Motor neuron (in vitro differentiated cells): ENCODE results near the gene PNPO. TPM values are rescaled to one million over a fixed set of nuclear protein-coding genes. Genes with fewer than 3 reads are reported as not detected.

Source experiments
- ATAC-seq, 8 experiments: fragments of 200-7000 bp; cut with Tn5 transposase; replicated peaks in 6 of 8; 2 replicates each; pipeline ENCODE4 v1.8.0; 2021; ENCODE audit warnings: mild to moderate bottlenecking in 8 of 8, moderate library complexity in 8 of 8
- H3K27ac ChIP-seq, 2 donors: fragments of 250-450 bp; sonication (Bioruptor Pico); 2 replicates each; pipeline ENCODE4 v1.9.0; 2021; ENCODE audit warnings: antibody characterized with exemption in 2 of 2, mild to moderate bottlenecking in 2 of 2, moderate library complexity in 1 of 2
- H3K4me1 ChIP-seq, 2 donors: fragments of 250-450 bp; sonication (Bioruptor Pico); replicated peaks in 1 of 2; 2 replicates each; pipeline ENCODE4 v1.6.1; 2021; ENCODE audit warnings: antibody characterized with exemption in 2 of 2, mild to moderate bottlenecking in 2 of 2, moderate library complexity in 1 of 2
- H3K4me3 ChIP-seq, 5 donors: fragments of 250-450 bp; sonication (Bioruptor Pico); 2 replicates each; pipeline ENCODE4 v1.9.0; 2021; ENCODE audit warnings: antibody characterized with exemption in 5 of 5, mild to moderate bottlenecking in 5 of 5, moderate library complexity in 4 of 5
- WGBS, 10 experiments: fragments of 450-650 bp; shearing (Covaris generic); methylation state at CpG; one replicate each; pipeline ENCODE4 v1.0.0; 2022; 5-methylcytosine and 5-hydroxymethylcytosine counted together
- in situ Hi-C, 9 experiments: fragments of 400-800 bp; cut with MboI; loops; one replicate each; pipeline ENCODE4 v1.15.0; 2021; ENCODE audit warnings: low sequenced_read_pairs in 9 of 9, low pct_unique_long_range_greater_than_20kb in 2 of 9; ENCODE audit not compliant: unreplicated experiment in 9 of 9
- total RNA-seq, 8 experiments: library from RNA; unstranded; fragments of 300-600 nt; gene quantifications; 2 replicates each; pipeline versions ENCODE4 v1.2.3 to v1.2.4, GENCODE V29; 2022

PNPO gene
- total RNA-seq, 8 experiments from 2014 or later = 7.3 to 54.6 (median 10.7) TPM

GRCh38 chr17:47970725-47971499 is 29.5 kb downstream of the PNPO start, which contains the start of gene CDK5RAP3:
CDK5RAP3 (plus strand) TSS chr17:47971113; CDS start chr17:47971147, 34 bp downstream.
- in situ Hi-C loops = no loop called here
- peak within 1 kb of the TSS; percentile 82 to 96 for H3K27ac ChIP-seq
- H3K4me1 ChIP-seq = peaks cover 12 to 14% of the 10 kb centered on the region in 2 donors
- 0 to 2% (median 0%) methylated on average over 1 to 8 of the region's 62 CpGs; no CpG with 5 or more reads in 7 of the 10 experiments for WGBS, 10 experiments
- H3K4me3 ChIP-seq = peak within 1 kb of the TSS; percentile 47 to 83 (median 72)
- peak; percentile 82 to 97 (median 94) for ATAC-seq

DNA sequence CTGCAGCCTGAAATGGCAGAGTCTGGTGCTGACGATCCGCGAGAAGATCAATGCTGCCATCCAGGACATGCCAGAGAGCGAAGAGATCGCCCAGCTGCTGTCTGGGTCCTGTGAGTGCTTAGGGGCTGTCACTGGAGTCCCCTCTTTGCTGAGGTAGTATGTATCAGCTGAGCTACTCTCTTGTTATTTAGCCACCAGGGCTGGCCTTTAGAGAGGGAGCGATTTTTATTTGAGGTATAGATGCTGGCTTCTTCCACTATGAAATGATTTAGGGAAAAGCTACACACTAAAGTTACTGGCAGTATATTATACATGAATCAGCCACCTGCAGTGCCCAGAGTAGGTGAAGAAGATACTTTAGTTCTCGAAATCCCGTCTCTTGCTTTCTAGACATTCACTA is 32.2 kb downstream of the PNPO start:
- no peak for ATAC-seq
- in situ Hi-C loops = no loop called here

DNA sequence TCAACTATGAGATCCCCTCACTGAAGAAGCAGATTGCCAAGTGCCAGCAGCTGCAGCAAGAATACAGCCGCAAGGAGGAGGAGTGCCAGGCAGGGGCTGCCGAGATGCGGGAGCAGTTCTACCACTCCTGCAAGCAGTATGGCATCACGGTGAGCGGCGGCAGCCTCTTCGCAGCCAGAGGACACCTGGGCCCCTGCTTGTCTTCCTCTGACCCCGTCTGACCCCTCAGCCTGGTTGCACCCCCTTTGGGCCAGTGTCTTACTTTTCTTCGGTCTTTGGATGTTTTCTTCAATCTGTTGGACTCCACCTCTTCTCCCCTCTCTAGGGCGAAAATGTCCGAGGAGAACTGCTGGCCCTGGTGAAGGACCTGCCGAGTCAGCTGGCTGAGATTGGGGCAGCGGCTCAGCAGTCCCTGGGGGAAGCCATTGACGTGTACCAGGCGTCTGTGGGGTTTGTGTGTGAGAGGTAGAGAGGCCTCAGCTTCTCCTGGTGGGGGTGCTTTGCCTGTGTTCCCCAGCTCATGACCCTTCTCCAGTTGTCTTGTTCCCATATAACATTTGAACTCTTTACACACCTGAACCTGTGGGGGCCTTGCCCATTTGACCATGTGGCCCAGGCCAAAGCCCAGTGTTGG is 33.9 kb downstream of the PNPO start:
- ATAC-seq = no peak
- Histone ChIP-seq H3K27ac (no peak overlapping the region), H3K4me1 (peaks cover 13 to 14% of the 10 kb centered on the region in 2 donors), H3K4me3 (no peak overlapping the region)
- 82 to 100% (median 97%) methylated on average over 1 to 6 of the region's 15 CpGs; no CpG with 5 or more reads in 7 of the 10 experiments for WGBS, 10 experiments
- in situ Hi-C loops = loop anchor here in 3 of 9 experiments (5.0 kb wide), 1 partner anchor 42 kb away; no protein-coding TSS in a partner anchor

More for the DNA sequence above, 32.2 kb downstream of the PNPO start:
- WGBS, 10 experiments = 77 to 100% (median 100%) methylated on average over 1 to 6 of the region's 8 CpGs; no CpG with 5 or more reads in 2 of the 10 experiments
- H3K27ac ChIP-seq = no peak overlapping the region
- peaks cover 14 to 16% of the 10 kb centered on the region in 2 donors for H3K4me1 ChIP-seq
- no peak overlapping the region for H3K4me3 ChIP-seq

- ATAC-seq = no peak
- Histone ChIP-seq H3K4me3 (no peak overlapping the region), H3K4me1 (peaks cover 11 to 12% of the 10 kb centered on the region in 2 donors), H3K27ac (no peak overlapping the region)
- WGBS, 10 experiments = 80 to 100% (median 96%) methylated on average over 1 to 7 of the region's 10 CpGs; no CpG with 5 or more reads in 6 of the 10 experiments
- in situ Hi-C loops = loop anchor here in 3 of 9 experiments (5.0 kb wide), 1 partner anchor 41 kb away; no protein-coding TSS in a partner anchor
These were observed 34.4 kb downstream of the PNPO start for GRCh38 chr17:47975823-47976205.

DNA sequence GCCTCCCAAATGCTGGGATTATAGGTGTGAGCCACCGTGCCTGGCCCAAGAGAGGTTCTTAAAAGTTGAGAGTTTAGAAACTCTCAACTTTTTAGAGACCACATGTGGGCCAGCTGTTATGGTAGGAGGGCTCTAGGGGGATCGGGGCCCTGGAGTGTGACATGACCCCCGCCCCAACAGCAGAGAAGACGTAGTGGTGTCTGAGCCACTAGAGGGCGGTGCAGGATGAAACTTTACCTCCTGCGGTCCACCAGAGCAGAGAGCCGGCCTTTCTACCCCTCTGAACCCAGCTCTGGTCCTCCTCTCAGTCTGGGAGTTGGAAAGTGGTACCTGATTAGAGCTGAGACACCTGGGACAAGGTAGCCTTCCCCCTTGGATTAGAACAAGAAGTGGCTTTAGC is 37.0 kb downstream of the PNPO start:
- 0 to 40% (median 5%) methylated on average over 1 to 6 of the region's 7 CpGs; no CpG with 5 or more reads in 3 of the 10 experiments for WGBS, 10 experiments
- H3K4me3 ChIP-seq = no peak overlapping the region
- in situ Hi-C loops = loop anchor here in 3 of 9 experiments (5.0 kb wide), 1 partner anchor 39 kb away; no protein-coding TSS in a partner anchor
- H3K27ac ChIP-seq = no peak overlapping the region
- H3K4me1 ChIP-seq = peaks cover 21% of the 10 kb centered on the region in 2 donors
- ATAC-seq = peak; percentile 60 to 99 (median 78)

GRCh38 chr17:47980541-47980940 is 39.2 kb downstream of the PNPO start:
- in situ Hi-C loops = loop anchor here in 1 of 9 experiments (5.0 kb wide), 1 partner anchor 37 kb away; no protein-coding TSS in a partner anchor
- ATAC-seq = peak in 1 of 8 experiments; percentile 21
- Histone ChIP-seq H3K27ac (no peak overlapping the region), H3K4me1 (peaks cover 21% of the 10 kb centered on the region in 2 donors), H3K4me3 (no peak overlapping the region)

DNA sequence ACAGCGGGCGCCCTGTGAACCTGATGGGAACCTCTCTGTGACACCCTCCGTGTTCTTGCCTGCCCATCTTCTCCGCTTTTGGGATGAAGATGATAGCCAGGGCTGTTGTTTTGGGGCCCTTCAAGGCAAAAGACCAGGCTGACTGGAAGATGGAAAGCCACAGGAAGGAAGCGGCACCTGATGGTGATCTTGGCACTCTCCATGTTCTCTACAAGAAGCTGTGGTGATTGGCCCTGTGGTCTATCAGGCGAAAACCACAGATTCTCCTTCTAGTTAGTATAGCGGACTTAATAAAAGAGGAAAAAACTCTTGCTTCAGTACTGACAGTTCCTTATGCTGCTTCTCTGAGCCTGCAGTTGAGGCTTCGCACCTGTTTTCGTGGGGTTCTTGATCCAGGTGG is 40.1 kb downstream of the PNPO start:
- Histone ChIP-seq H3K4me1 (peaks cover 23 to 24% of the 10 kb centered on the region in 2 donors), H3K4me3 (no peak overlapping the region), H3K27ac (peak overlapping the region in 1 of 2 donors; percentile 66)
- no peak for ATAC-seq
- in situ Hi-C loops = loop anchor here in 1 of 9 experiments (5.0 kb wide), 1 partner anchor 36 kb away; no protein-coding TSS in a partner anchor
- WGBS, 10 experiments = 85 to 100% (median 89%) methylated on average over 1 to 6 of the region's 9 CpGs; no CpG with 5 or more reads in 4 of the 10 experiments

DNA sequence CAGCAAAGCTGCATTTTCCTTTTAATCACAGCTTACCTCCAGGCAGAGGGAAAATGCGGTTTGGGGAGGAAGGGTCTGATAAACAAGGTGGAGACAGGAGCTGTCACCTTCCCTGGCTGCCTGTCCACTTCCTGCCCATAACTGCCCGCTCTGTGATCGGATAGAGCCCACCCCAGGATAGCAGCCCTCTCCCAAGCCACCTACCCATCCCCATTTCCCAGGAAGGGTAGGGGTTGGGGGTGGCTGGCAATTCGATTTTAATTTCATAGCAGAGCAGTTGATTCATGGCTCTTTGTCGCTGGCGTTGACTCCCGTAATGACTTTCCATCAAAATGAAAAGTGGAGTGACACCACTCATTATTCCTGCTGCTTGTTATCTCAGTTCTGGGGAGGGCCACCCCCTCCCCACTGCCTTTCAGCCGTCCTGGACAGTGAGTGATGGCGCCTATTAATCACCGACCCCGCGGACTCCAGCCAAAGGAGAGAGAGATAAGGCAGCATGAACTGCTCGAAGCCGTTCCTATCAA is 40.8 kb downstream of the PNPO start:
- in situ Hi-C loops = loop anchor here in 1 of 9 experiments (5.0 kb wide), 1 partner anchor 35 kb away; no protein-coding TSS in a partner anchor
- peak overlapping the region; percentile 5 to 66 for H3K27ac ChIP-seq
- peaks cover 29 to 31% of the 10 kb centered on the region in 2 donors for H3K4me1 ChIP-seq
- 10 to 100% (median 33%) methylated on average over 1 to 10 of the region's 14 CpGs; no CpG with 5 or more reads in 2 of the 10 experiments for WGBS, 10 experiments
- peak in 5 of 8 experiments; percentile 36 to 66 (median 60) for ATAC-seq
- H3K4me3 ChIP-seq = no peak overlapping the region

- WGBS, 10 experiments = 60 to 100% (median 89%) methylated on average over 2 to 7 of the region's 9 CpGs; no CpG with 5 or more reads in 2 of the 10 experiments
- Histone ChIP-seq H3K27ac (peak overlapping the region in 1 of 2 donors; percentile 14), H3K4me1 (peaks cover 36 to 37% of the 10 kb centered on the region in 2 donors), H3K4me3 (no peak overlapping the region)
- peak in 2 of 8 experiments; percentile 8 to 11 for ATAC-seq
- in situ Hi-C loops = loop anchor here in 1 of 9 experiments (5.0 kb wide), 1 partner anchor 34 kb away; no protein-coding TSS in a partner anchor
These were observed 41.4 kb downstream of the PNPO start for GRCh38 chr17:47982645-47983390.

DNA sequence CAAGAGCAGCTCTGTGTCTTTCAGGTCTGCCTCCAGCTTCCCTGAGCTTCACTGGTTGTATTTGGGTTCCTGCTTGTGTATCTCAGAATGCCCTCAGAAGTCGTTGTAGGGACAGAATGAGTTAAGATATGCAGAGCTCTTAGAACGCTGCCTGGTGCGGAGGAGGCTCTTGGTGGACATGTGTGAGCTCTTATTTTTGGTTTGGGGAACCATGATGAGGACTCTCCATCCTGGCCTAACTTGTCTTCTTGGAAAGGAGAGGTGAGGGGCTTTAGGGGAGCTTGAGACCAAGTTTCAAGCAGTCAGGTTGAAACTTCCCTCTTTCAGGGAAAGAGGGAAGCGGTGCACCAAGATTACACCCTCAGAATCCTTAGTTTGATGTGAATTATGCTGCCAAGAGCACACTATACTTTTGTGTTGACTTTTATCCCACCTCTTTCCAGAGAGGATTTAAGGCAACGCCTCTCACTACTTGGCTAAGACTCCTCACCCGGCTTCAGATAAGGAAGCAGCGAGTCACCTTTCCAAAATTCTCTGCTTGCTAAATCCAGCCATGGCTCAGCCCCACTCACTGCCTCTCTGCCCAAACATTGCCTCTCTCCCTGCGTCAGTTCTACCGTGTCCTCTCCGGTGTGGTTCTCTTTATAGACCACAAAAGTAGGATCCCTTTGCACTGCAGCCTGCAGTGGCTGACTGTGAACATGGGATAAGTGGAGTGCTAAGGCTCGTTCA is 42.3 kb downstream of the PNPO start:
- Histone ChIP-seq H3K4me1 (peaks cover 41 to 43% of the 10 kb centered on the region in 2 donors), H3K27ac (no peak overlapping the region), H3K4me3 (no peak overlapping the region)
- 60 to 100% (median 82%) methylated on average over 1 to 7 of the region's 11 CpGs; no CpG with 5 or more reads in 2 of the 10 experiments for WGBS, 10 experiments
- ATAC-seq = no peak
- in situ Hi-C loops = loop anchor here in 1 of 9 experiments (5.0 kb wide), 1 partner anchor 34 kb away; no protein-coding TSS in a partner anchor

GRCh38 chr17:47986520-47986919 is 45.1 kb downstream of the PNPO start:
- Histone ChIP-seq H3K4me1 (peaks cover 65 to 69% of the 10 kb centered on the region in 2 donors), H3K4me3 (no peak overlapping the region), H3K27ac (no peak overlapping the region)
- WGBS, 10 experiments = 37 to 100% (median 69%) methylated on average over 1 to 5 of the region's 5 CpGs; no CpG with 5 or more reads in 2 of the 10 experiments
- no peak for ATAC-seq
- in situ Hi-C loops = no loop called here
